ENCODE results near the gene RETREG1.

The RETREG1 gene

DNA sequence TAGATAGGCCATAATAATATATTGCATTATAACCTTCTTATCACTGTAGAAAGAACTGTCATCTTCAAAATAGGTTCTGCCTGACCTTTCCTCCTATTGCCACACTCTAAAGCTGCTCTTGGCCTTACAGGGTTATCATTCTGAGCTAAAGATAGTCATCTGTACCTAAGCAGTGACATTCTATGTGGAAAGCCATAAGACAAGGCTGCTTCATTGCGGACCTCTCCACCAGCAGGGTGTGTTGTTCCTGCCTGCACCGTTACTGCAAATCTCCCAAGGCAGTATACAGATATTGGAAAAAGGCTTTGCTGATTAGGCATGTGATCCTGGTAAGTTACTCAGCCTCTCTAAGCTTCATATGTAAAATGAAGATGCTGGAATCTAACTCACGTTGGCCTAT is 159.3 kb downstream of the RETREG1 start:
- TF ChIP-seq CTCF (IDR thresholded peaks at IDR 0.05; ENCODE audit: low read depth, low read length, missing control alignments), result no peak
- in situ Hi-C loops (cut with HindIII; ENCODE audit: low sequenced_read_pairs), result no loop called here
- no peak overlapping the region for H3K4me3 ChIP-seq (ENCODE audit: low read depth, low read length)
- DNase-seq (ENCODE audit: low read depth), result no peak

GRCh38 chr5:16456103-16456832 is 160.5 kb downstream of the RETREG1 start:
- H3K4me3 ChIP-seq (ENCODE audit: low read depth, low read length), result no peak overlapping the region
- in situ Hi-C loops (cut with HindIII; ENCODE audit: low sequenced_read_pairs), result no loop called here

GRCh38 chr5:16455668-16456067 is 161.1 kb downstream of the RETREG1 start:
- no peak for DNase-seq (ENCODE audit: low read depth)
- in situ Hi-C loops (cut with HindIII; ENCODE audit: low sequenced_read_pairs), result no loop called here
- no peak overlapping the region for H3K4me3 ChIP-seq (ENCODE audit: low read depth, low read length)
- TF ChIP-seq CTCF (IDR thresholded peaks at IDR 0.05; ENCODE audit: low read depth, low read length, missing control alignments), result no peak

More at GRCh38 chr5:16456103-16456832, 160.5 kb downstream of the RETREG1 start:
- peak; percentile 63 for TF ChIP-seq CTCF (IDR thresholded peaks at IDR 0.05; ENCODE audit: low read depth, low read length, missing control alignments)
- DNase-seq (ENCODE audit: low read depth), result peak; percentile 68

DNA sequence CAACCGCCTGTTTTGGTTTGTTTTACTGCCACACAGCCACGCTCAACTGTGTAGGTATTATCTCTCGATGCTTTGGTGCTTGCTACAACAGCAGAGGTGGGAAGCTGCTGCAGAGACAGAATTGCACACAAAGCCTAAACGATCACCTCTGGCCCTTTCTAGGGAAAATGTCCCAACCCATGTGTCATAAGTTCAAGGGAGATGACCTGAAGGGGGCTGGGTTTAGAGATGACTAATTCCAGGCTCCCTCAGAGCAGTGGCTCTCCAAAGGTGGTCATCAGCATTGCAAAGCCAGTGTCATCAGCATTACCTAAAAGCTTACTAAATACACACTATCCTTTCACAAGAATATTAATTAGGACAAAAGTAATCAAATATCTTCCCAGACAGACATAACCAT is 162.1 kb downstream of the RETREG1 start:
- no peak for TF ChIP-seq CTCF (IDR thresholded peaks at IDR 0.05; ENCODE audit: low read depth, low read length, missing control alignments)
- in situ Hi-C loops (cut with HindIII; ENCODE audit: low sequenced_read_pairs), result no loop called here

GRCh38 chr5:16453609-16454008 is 163.2 kb downstream of the RETREG1 start:
- in situ Hi-C loops (cut with HindIII; ENCODE audit: low sequenced_read_pairs), result no loop called here
- no peak for DNase-seq (ENCODE audit: low read depth)

More for the DNA sequence above, 162.1 kb downstream of the RETREG1 start:
- no peak for DNase-seq (ENCODE audit: low read depth)
- no peak overlapping the region for H3K4me3 ChIP-seq (ENCODE audit: low read depth, low read length)

DNA sequence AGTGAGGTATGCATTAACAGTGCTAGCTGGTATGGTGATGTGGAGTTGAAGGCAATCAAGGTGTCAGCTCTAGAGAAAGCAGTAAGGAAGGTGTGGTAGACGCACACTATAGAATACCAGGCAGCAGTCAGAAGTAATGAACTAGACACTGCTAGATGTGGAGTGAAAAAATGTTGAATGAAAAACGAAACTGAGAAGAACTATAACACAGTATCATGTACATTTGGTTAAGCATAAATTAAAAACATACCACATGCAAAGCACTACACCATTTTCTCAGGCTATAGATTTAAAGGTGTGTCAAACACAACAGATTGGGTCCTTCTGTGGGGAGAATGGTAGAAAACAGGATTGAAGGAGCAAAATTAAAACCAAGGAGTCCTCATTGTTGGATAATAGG is 166.6 kb downstream of the RETREG1 start:
- no peak for TF ChIP-seq CTCF (IDR thresholded peaks at IDR 0.05; ENCODE audit: low read depth, low read length, missing control alignments)
- H3K4me3 ChIP-seq (ENCODE audit: low read depth, low read length), result no peak overlapping the region
- in situ Hi-C loops (cut with HindIII; ENCODE audit: low sequenced_read_pairs), result no loop called here
- no peak for DNase-seq (ENCODE audit: low read depth)

More at GRCh38 chr5:16453609-16454008, 163.2 kb downstream of the RETREG1 start:
- no peak overlapping the region for H3K4me3 ChIP-seq (ENCODE audit: low read depth, low read length)
- no peak for TF ChIP-seq CTCF (IDR thresholded peaks at IDR 0.05; ENCODE audit: low read depth, low read length, missing control alignments)

All from astrocyte of the cerebellum (primary cell).